SJSA1 (cell line): ENCODE results near the gene TMEM178B. TPM values are rescaled to one million over a fixed set of nuclear protein-coding genes. Genes with fewer than 3 reads are reported as not detected.
"Not testable (repeated sequence)": the region's sequence is repeated elsewhere in the genome, so short reads cannot be mapped to it uniquely, and the experiment has no call there.

ENCODE experiments used
- DNase-seq, 2 experiments: peaks; one replicate each; pipeline ENCODE4 v3.0.0-alpha.2; 2015 to 2020; ENCODE audit warnings: low spot score in 2 of 2, low read depth in 1 of 2
- H3K27ac ChIP-seq: fragments of 250-450 bp; sonication (Bioruptor Pico); 2 replicates; pipeline ENCODE4 v1.5.1; 2020; ENCODE audit warnings: mild to moderate bottlenecking, moderate library complexity
- H3K27me3 ChIP-seq: fragments of 250-450 bp; sonication (Bioruptor Pico); replicated peaks from 2 replicates; pipeline ENCODE4 v1.5.1; 2020; ENCODE audit warnings: mild to moderate bottlenecking, moderate library complexity
- H3K36me3 ChIP-seq: fragments of 250-450 bp; sonication (Bioruptor Pico); 2 replicates; pipeline ENCODE4 v1.5.1; 2020; ENCODE audit warnings: mild to moderate bottlenecking
- H3K4me1 ChIP-seq: fragments of 250-450 bp; sonication (Bioruptor Pico); replicated peaks from 2 replicates; pipeline ENCODE4 v1.6.1; 2021; ENCODE audit warnings: mild to moderate bottlenecking
- H3K4me3 ChIP-seq: fragments of 250-450 bp; sonication (Bioruptor Pico); 2 replicates; pipeline ENCODE4 v1.5.1; 2020; ENCODE audit warnings: mild to moderate bottlenecking
- H3K9me3 ChIP-seq: fragments of 250-450 bp; sonication (Bioruptor Pico); replicated peaks from 2 replicates; pipeline ENCODE4 v1.5.1; 2020; ENCODE audit warnings: mild to moderate bottlenecking
- total RNA-seq: library from RNA; depleted of rRNA; stranded (reverse); fragments of >200 nt; shearing (Covaris generic); gene quantifications from 2 replicates; pipeline ENCODE4 v1.2.3, GENCODE V29; 2014

The TMEM178B gene
- total RNA-seq, 1 experiment from 2014 or later: under 0.01 TPM

DNA sequence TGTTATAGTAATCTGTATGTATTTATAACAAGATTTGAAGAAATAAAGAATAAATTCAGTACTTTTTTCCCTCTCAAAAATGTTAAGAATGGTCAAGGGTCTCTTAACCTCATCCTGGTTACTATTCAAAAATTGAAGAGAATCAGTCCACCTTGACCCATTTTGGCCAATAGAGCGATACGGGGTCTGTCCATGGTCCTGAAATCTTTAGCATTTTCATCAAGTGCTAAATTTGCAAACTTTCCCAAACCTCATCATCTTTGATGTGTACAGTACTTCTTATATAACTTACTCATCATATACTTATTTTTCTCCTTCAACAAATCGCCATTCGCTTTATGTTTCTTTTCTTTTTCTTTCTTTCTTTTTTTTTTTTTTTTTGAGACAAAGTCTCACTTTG lies 23.6 kb downstream of the TMEM178B start:
- DNase-seq: no peak
- H3K27me3 ChIP-seq: no peaks in the 10 kb centered on the region

GRCh38 chr7:141102436-141102835 lies 28.6 kb downstream of the TMEM178B start:
- Histone ChIP-seq H3K9me3 (no peaks in the 10 kb centered on the region), H3K27ac (no peak overlapping the region), H3K4me1 (no peaks in the 10 kb centered on the region), H3K27me3 (no peaks in the 10 kb centered on the region), H3K36me3 (no peaks in the 10 kb centered on the region), H3K4me3 (no peak overlapping the region)
- no peak for DNase-seq

More for the DNA sequence above, 23.6 kb downstream of the TMEM178B start:
- Histone ChIP-seq H3K4me1 (no peaks in the 10 kb centered on the region), H3K9me3 (no peaks in the 10 kb centered on the region), H3K36me3 (no peaks in the 10 kb centered on the region), H3K27ac (no peak overlapping the region), H3K4me3 (no peak overlapping the region)

- no peak overlapping the region for H3K4me3 ChIP-seq
- no peaks in the 10 kb centered on the region for H3K36me3 ChIP-seq
- no peak for DNase-seq
- H3K27me3 ChIP-seq: no peaks in the 10 kb centered on the region
- no peaks in the 10 kb centered on the region for H3K9me3 ChIP-seq
- no peak overlapping the region for H3K27ac ChIP-seq
- H3K4me1 ChIP-seq: no peaks in the 10 kb centered on the region
Observed at GRCh38 chr7:141103847-141104429, 30.1 kb downstream of the TMEM178B start.

GRCh38 chr7:141113131-141113530 lies 39.3 kb downstream of the TMEM178B start:
- H3K4me1 ChIP-seq: no peaks in the 10 kb centered on the region
- H3K36me3 ChIP-seq: no peaks in the 10 kb centered on the region
- H3K27me3 ChIP-seq: no peaks in the 10 kb centered on the region
- no peak overlapping the region for H3K27ac ChIP-seq
- DNase-seq: no peak
- H3K9me3 ChIP-seq: no peaks in the 10 kb centered on the region
- H3K4me3 ChIP-seq: no peak overlapping the region

GRCh38 chr7:141114029-141114664 lies 40.3 kb downstream of the TMEM178B start:
- H3K27ac ChIP-seq: no peak overlapping the region
- H3K36me3 ChIP-seq: no peaks in the 10 kb centered on the region
- H3K4me1 ChIP-seq: no peaks in the 10 kb centered on the region
- no peaks in the 10 kb centered on the region for H3K9me3 ChIP-seq
- H3K27me3 ChIP-seq: no peaks in the 10 kb centered on the region
- DNase-seq: no peak
- no peak overlapping the region for H3K4me3 ChIP-seq

DNA sequence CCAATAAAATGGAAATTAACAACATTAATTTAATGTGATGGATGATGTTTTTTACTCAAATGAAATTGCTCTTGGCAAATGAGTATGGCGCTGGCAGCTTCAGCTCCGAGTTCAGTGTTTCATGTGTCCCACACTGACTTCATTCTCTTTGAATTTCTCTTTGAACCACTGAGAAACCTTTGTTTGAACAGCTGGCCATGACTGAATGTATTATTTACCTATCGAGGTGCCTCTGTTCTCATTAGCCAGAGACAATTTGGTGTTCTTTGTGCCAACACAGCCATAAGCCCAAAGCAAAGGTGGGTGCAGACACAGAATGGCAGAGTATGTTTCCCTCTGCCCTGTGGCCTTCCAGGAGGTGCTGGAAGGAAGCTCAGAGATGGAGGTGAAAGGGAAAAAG lies 42.1 kb downstream of the TMEM178B start:
- H3K27ac ChIP-seq: no peak overlapping the region
- DNase-seq: no peak
- H3K36me3 ChIP-seq: no peaks in the 10 kb centered on the region
- H3K4me3 ChIP-seq: no peak overlapping the region
- H3K9me3 ChIP-seq: no peaks in the 10 kb centered on the region
- H3K27me3 ChIP-seq: no peaks in the 10 kb centered on the region
- H3K4me1 ChIP-seq: no peaks in the 10 kb centered on the region

DNA sequence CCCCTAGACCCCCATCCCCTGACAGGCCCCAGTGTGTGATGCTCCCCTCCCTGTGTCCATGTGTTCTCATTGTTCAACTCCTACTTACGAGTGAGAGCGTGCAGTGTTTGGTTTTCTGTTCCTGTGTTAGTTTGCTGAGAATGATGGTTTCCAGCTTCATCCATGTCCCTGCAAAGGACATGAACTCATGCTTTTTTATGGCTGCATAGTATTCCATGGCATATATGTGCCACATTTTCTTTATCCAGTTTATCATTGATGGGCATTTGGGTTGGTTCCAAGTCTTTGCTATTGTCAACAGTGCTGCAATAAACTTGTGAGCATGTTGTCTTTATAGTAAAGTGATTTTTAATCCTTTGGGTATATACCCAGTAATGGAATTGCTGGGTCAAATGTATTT lies 42.8 kb downstream of the TMEM178B start:
- not testable (repeated sequence) for H3K27ac ChIP-seq, H3K36me3 ChIP-seq, DNase-seq, H3K4me3 ChIP-seq, H3K9me3 ChIP-seq, H3K27me3 ChIP-seq, H3K4me1 ChIP-seq

DNA sequence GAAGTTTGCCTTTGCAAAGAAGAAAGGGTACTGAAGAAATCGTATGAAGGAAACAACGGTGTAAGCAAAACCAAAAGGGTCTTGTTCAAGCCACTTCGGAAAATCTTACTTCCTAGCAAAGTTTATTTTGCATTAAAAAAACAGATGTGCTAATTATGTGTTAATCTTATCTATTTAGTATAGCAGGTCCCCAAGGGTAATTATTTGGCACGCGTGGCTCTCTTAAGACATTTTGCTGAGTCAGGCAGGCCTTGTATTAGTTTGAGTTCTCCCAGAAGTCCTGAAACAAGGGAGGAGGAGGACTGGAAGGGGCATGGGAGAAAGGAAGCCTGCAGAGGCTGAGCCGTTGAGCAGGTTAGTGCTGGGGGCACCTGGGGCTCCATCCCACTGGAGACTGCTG lies 44.9 kb downstream of the TMEM178B start:
- Histone ChIP-seq H3K27me3 (no peaks in the 10 kb centered on the region), H3K27ac (no peak overlapping the region), H3K4me1 (no peaks in the 10 kb centered on the region), H3K9me3 (no peaks in the 10 kb centered on the region), H3K36me3 (no peaks in the 10 kb centered on the region), H3K4me3 (no peak overlapping the region)
- DNase-seq: no peak

DNA sequence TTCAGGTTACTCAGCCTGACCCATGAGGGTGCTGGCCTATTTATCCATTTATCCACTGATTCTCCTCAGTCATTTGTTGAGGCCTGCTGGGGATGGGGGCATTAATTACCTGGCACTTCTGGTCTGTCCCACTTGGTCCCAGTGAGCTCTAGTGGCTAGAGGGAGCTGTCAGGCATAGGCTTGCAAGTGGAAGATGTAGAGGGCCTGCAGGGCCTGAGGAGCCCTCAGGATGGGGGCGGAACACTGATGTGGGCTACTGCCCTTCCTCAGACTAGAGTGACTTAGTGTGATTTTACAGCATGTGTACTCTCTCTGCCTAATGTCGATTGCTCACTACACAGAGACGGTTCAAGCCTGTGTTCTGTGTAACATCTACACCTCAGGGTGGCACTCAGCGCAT lies 45.3 kb downstream of the TMEM178B start:
- DNase-seq: no peak
- H3K4me3 ChIP-seq: no peak overlapping the region
- no peaks in the 10 kb centered on the region for H3K36me3 ChIP-seq

DNA sequence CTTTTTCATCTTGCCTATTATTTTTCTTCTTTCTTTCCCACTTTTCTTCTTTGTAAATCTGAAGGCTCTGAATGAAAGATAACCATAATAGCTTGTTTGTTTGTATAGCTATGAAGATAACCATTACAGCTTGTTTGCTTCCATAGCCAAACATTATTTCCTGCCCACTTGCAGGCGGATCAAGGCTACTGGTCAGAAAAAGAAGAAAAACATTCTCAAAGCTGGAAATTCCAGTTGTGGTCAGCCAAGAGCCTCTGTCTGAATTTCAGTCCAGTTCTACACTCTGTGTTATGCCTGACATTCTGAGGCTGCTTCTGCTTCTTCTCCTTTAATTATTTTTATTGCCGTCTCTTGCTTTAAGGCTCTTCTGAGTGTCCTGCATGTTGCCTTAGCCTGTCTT lies 48.9 kb downstream of the TMEM178B start:
- DNase-seq: no peak
- H3K36me3 ChIP-seq: no peaks in the 10 kb centered on the region
- no peak overlapping the region for H3K4me3 ChIP-seq
- H3K4me1 ChIP-seq: no peaks in the 10 kb centered on the region
- H3K27me3 ChIP-seq: no peaks in the 10 kb centered on the region; the same call in 1 of the 2 replicates
- no peaks in the 10 kb centered on the region for H3K9me3 ChIP-seq
- no peak overlapping the region for H3K27ac ChIP-seq

More for the DNA sequence above, 45.3 kb downstream of the TMEM178B start:
- Histone ChIP-seq H3K4me1 (no peaks in the 10 kb centered on the region), H3K27me3 (no peaks in the 10 kb centered on the region), H3K9me3 (no peaks in the 10 kb centered on the region), H3K27ac (no peak overlapping the region)

- Histone ChIP-seq H3K9me3 (no peaks in the 10 kb centered on the region), H3K36me3 (no peaks in the 10 kb centered on the region), H3K27me3 (no peaks in the 10 kb centered on the region; the same call in 1 of the 2 replicates), H3K4me3 (no peak overlapping the region), H3K27ac (no peak overlapping the region), H3K4me1 (no peaks in the 10 kb centered on the region)
- DNase-seq: no peak
Observed at GRCh38 chr7:141123522-141123921, 49.7 kb downstream of the TMEM178B start.

DNA sequence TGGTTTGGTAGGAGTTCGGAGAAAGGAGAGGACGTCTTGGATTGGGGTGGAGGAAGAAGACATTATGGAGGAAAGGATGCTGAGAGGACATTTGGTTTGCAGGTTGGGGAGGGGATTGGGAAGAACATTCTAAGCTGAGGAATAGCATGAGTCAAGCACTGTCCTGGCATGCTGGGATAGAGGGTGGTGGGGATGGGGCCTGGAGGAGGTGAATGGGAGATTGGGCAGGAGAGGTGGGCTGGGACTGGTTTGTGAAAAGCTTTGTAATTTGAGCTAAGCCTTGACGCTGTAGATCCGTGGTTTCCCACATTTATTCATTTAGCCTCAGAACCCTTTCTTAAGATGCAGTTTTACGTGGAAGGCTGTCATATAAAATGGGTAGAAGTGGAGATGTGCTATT lies 52.2 kb downstream of the TMEM178B start:
- no peaks in the 10 kb centered on the region for H3K36me3 ChIP-seq
- no peak for DNase-seq
- H3K27me3 ChIP-seq: no peaks in the 10 kb centered on the region; the same call in 1 of the 2 replicates
- no peak overlapping the region for H3K4me3 ChIP-seq
- no peaks in the 10 kb centered on the region for H3K9me3 ChIP-seq
- H3K27ac ChIP-seq: no peak overlapping the region
- no peaks in the 10 kb centered on the region for H3K4me1 ChIP-seq

DNA sequence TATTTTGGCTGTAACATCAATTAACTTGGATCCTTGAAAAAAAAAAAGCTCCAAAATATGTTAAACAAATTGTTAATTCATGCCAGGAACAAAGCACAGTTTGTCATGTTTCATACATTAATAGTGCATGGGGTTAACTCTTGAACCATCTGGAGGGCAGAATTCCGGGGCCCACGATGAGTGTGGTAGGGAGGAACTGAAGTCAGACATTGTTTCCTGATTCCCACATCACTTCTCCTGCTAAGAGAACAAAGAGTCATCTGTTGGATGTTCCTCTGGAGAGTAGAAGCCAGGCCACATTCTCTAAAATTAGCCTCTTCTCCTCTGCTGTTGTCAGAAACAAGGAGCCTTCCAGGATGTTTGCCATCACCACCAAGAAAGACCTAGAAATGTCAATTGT lies 54.6 kb downstream of the TMEM178B start:
- Histone ChIP-seq H3K9me3 (no peaks in the 10 kb centered on the region), H3K4me1 (no peaks in the 10 kb centered on the region), H3K36me3 (no peaks in the 10 kb centered on the region), H3K4me3 (no peak overlapping the region), H3K27me3 (no peaks in the 10 kb centered on the region; the same call in 1 of the 2 replicates), H3K27ac (no peak overlapping the region)
- no peak for DNase-seq

DNA sequence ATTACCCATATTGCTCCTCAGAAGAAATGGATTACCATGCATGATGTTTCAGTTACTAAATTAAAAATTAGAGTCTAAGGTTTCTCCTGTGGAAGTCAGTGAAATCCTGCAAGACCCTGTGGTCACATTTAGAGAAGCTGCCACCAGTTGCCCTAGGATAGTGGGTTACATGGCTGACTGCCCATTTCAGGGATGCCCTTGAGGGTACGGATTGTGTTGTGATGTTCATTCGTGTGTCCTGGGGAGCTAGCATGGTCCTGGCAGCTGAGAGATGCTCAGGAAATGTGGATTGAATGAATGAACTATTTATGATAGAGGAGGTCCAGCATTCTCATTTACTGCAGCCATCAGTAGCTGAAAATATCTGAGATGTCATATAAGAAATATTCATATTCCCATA lies 55.1 kb downstream of the TMEM178B start:
- Histone ChIP-seq H3K36me3 (no peaks in the 10 kb centered on the region), H3K4me1 (no peaks in the 10 kb centered on the region), H3K9me3 (no peaks in the 10 kb centered on the region), H3K4me3 (no peak overlapping the region), H3K27ac (no peak overlapping the region), H3K27me3 (no peaks in the 10 kb centered on the region; the same call in 1 of the 2 replicates)
- no peak for DNase-seq

DNA sequence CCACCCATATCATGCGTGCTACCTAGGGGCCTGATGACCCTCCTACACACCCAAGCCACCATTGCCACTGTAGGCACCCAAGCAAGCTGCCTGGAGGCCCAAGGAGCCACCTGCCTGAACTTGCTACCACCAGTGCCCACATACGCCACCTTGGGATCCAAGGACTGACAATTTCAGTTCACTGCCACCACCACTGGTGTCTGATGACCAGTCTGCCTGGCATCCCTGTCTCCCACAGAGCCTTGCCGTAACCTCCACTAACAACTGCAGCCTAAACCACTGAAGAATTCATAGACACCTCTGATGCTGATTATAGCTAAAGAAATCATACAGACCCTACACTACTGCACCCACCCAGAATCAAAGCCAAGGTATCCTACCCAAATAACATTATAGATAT lies 58.8 kb downstream of the TMEM178B start:
- no peak overlapping the region for H3K27ac ChIP-seq
- H3K27me3 ChIP-seq: no peaks in the 10 kb centered on the region
- H3K4me1 ChIP-seq: no peaks in the 10 kb centered on the region
- DNase-seq: no peak
- no peaks in the 10 kb centered on the region for H3K36me3 ChIP-seq
- H3K9me3 ChIP-seq: no peaks in the 10 kb centered on the region
- H3K4me3 ChIP-seq: no peak overlapping the region
